GM21515 (cell line): Measurements from ENCODE around the gene LRPPRC.

Source experiments
- ATAC-seq: cut with Tn5 transposase; IDR thresholded peaks from one replicate; pipeline ENCODE4 v1.9.1; 2021; ENCODE audit not compliant: unreplicated experiment

Gene LRPPRC

GRCh38 chr2:43872151-43872550 lies 123.6 kb downstream of the LRPPRC start:
- ATAC-seq = no peak

GRCh38 chr2:43855292-43855691 lies 140.5 kb downstream of the LRPPRC start:
- no peak for ATAC-seq

DNA sequence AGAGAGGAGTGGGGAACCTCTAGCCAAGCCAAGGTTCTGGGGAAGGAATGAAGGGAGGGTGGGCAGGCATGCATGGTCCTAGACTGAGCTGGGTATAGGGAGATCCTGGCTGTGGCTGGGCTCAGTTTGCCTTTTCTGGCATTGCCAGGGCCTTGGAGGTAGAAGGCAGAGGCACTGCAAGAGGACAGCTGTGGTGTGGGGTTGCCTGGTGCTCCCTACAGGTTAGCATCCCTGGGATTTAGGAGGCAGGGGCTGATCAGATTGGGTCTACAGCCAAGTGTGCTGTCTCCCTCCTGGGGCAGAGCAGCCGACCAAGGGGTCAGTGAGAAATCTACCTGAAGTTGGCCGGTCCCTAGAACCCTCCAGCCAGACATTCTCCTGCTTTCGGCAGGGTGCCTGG lies 141.1 kb downstream of the LRPPRC start:
- no peak for ATAC-seq

DNA sequence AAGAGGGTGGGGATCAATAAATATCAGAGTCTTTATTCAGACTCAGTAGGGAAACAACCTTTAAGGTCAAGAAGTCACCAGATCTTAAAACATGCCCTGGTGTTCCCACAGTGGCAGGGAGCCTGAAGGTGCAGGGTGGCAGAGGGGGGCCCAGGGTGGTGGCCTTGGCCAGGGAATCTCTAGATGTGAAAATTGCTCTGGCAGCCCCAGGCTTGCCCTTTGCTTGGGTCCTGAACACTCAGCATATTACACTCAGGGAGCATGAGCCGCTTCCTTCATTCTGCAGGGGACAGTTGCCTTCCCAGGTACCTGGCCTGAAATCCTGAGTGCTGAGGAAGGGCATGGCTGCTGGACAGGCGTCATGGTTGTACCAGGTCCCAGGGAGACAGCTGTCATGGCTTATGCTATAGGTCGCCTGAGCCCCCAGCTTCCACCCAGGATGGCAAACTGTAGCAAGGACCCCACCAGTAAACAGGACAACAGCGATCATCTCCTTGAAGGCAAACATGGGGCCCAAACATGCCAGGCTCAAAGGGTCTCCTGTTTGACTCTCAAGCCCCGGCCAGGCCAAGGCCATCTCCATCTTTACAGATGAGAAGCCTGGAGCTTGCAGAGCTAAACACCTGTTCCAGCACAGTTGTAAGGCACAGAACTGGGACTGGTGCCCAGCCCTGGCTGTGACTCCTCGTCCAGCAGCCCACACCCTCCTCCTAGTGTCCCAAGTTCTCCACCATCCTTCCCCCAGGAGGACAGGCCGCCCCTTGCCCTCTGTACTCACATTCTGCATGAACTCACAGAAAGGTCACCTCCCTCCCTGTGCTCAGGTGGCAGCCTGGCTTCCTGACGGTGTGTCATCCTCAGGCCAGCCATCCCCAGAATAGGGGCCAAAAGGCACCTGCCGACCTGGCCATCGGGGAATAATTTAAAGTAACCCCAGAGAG lies 142.4 kb downstream of the LRPPRC start:
- no peak for ATAC-seq

DNA sequence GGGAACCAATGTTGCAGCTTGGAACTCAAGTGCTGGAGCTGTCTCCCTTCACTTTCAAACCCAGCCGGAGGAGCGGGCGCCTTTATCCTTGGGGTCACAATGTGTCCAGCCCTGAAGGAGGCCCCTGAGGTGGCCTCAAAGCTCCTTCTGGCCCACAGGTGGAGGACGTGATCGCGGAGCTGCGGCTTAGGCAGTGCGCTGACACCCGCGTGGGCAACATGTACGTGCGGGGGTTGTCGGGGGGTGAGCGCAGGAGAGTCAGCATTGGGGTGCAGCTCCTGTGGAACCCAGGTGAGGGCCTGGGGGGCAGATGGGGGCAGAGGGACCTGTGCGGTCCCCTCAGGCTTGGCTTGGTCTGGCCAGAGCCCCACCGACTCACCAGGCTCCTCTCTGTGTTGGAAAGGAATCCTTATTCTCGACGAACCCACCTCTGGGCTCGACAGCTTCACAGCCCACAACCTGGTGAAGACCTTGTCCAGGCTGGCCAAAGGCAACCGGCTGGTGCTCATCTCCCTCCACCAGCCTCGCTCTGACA lies 143.5 kb downstream of the LRPPRC start:
- no peak for ATAC-seq

DNA sequence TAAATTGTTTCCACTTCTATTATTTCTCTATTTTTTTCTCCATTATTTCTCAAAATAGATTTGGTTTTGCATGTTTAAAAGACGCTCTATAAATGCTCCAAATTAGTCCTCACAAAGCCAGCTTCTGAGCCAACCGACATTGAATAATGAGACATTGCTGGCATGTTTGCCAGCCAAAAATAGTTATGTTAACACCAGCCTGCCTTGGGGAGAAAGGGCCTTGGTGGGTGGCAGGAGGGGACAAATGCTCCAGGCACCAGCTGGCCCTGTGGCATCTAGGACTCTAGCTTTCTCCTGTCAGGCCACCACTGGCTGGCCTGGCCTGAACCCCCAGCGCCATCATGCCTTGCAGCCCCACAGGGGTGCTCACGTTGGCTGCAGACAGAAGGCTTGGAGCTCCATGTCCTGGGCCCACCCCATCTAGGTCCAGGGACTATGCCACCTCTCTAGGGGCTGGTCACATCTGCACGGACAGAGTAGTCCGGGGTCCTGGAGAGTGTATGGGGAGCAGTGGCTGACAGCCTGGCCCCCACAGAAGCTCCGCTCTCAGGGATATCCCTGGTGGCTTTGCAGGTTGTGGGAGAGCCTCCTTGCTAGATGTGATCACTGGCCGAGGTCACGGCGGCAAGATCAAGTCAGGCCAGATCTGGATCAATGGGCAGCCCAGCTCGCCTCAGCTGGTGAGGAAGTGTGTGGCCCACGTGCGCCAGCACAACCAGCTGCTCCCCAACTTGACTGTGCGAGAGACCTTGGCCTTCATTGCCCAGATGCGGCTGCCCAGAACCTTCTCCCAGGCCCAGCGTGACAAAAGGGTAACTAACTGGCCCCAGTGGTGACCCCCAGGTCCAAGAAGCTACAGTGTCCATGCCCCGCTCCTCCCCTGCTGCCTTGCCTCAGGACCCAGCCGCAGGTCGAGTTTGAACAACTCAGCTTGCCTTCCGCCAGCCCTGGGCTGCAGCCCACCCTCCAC lies 144.5 kb downstream of the LRPPRC start:
- ATAC-seq = no peak

DNA sequence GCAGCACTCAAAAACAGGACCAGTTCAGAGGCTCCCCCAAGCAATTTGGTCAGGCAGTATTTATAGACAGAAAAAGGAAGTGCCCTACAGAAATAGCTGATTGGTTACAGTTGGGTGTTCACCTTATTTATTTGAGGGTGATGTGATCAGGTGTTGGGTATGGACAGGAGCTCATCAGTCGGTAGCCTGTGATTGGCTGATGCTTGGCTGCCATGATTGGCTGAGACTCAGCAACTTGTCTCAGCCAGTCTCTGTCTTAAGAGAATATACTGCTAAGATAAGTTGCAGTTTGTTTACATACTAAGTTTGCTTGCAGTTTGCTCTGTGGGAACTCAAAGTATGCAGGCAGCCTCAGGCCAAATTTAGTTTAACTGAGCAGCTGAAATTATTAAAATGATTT lies 147.6 kb downstream of the LRPPRC start:
- ATAC-seq = no peak

GRCh38 chr2:43846140-43846793 lies 149.5 kb downstream of the LRPPRC start:
- ATAC-seq = no peak

DNA sequence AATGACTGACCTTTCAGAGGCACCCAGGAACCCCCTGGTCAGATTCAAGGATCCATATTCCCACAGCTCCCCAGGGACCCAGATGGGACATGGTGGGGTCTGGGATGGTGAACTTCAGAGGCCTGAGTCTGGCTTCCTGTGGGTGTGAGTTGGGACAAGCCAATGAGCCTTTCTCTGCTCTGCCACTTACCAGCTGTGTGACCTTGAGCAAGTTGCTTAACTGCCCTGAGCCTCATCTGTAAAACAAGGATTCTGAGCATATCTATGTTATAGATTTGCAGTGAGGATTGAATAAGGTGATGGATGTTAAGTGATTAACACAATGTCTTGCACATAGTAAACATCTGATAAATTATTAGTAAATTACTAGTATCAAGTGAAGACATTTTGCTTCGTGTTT lies 150.6 kb downstream of the LRPPRC start:
- ATAC-seq = no peak

DNA sequence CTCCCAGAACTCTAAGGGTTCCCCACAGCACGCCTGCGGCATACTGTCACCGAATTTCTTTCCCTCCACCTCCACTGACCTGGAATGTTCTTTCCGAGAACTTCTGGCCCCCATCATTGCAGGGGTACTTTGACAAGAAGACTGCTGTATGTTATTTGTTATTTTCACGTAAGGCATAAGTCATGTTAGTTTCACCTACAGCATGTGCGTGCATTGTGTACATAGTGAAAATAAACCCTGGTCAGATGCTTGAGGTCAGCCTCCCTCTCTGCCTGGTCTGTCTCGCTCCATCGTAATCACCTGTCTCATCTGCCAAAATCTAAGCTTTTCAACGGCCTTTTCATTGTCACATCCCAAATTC lies 152.9 kb downstream of the LRPPRC start:
- ATAC-seq = no peak

DNA sequence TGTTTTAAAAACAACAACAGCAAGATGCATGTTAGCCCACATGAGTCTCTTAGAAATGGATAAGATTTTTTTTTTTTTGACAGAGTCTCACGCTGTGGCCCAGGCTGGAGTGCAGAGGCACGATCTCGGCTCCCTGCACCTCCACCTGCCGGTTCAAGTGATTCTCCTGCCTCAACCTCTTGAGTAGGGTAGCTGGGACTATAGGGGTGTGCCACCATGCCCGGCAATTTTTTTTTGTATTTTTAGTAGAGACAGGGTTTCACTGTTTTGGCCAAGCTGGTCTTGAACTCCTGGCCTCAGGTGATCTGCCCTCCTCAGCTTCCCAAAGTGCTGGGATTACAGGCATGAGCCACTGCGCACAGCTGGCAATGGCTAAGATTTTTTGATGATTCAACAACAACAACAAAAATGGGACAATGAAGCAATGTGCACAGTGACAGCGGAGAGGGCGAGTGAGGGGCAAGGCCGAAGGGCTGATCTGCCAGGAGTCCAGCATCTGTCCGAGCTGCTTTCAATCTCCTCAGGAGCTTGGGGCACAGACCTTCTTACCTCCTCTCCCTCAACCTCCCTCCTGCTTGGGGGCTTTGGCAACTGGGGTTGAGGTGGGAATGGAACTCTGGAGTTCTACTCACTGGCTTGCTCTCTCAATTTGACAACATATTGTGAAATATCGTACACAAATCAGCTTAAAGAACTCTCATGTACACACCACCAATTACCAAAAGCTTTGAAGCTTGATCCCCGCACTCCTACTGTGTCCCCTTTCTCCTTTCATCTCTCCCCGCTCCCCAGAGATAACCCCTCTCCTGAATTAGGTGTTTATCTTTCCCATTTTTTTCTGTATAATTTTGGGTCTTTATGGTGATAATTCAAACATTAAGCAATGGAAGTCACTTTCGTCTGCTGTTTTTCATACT lies 153.6 kb downstream of the LRPPRC start:
- no peak for ATAC-seq

DNA sequence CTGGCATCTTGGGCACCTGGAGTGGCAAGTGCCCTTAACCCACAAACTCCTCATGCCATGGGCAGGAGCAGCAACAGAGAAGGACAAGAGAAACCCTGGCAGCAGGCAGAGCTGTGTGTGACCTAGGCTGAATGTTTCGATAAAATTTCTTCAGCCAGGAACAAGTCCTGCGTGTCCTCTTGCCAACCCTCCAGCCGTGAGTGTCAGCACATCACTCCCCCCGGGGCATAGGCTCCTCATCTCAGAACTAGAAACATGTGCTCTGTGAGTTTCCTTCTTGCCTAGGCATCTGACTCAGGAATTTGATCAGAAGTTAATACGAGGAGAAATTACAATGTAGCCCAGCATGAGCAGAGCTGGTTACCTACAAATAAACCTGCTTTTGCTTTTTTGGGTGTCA lies 154.8 kb downstream of the LRPPRC start:
- no peak for ATAC-seq

GRCh38 chr2:43839776-43840564 lies 155.8 kb downstream of the LRPPRC start:
- no peak for ATAC-seq

DNA sequence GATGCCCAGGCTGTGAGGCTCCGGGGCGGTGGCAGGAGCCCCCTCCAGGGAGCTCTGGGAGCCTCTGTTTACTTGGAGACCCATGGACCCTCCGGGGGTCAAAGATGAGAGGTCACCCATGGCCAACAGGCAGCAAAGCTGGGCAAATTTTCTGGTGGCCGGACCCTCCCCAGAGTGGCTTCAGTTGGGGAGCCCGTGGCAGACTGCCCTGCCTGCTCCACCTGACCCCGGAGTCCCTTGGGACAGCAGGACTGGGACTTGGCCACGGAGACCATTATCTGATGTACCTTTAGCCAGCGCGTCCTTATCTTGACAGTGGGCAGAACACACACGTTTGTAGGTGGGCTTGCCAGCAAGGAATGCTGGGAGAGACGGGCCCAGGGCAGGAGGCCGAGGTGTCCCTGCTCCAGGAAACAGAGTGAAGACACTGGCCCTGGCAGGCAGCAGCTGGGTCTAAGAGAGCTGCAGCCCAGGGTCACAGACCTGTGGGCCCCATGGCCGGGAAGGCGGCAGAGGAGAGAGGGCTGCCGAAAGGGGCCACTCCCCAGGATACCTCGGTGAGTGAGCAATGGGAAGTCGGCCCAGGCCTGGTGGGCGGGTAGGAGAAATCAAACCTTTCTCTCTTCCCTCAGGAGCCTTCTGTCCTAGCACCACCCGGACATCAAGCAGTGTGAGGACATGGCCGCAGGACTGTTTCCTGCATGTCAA lies 157.1 kb downstream of the LRPPRC start, which contains the start of the genes ABCG5 and ABCG8:
Gene ABCG5, minus strand, starts transcription at position 280 of the 708 bp plus-strand sequence. Its CDS starts 160 bp downstream, at position 120.
Gene ABCG8, plus strand, starts transcription at position 412 of the 708 bp plus-strand sequence. Its CDS starts 83 bp downstream, at position 495.
- ATAC-seq = no peak

- no peak for ATAC-seq
Observed at GRCh38 chr2:43837831-43838559, 157.8 kb downstream of the LRPPRC start.

DNA sequence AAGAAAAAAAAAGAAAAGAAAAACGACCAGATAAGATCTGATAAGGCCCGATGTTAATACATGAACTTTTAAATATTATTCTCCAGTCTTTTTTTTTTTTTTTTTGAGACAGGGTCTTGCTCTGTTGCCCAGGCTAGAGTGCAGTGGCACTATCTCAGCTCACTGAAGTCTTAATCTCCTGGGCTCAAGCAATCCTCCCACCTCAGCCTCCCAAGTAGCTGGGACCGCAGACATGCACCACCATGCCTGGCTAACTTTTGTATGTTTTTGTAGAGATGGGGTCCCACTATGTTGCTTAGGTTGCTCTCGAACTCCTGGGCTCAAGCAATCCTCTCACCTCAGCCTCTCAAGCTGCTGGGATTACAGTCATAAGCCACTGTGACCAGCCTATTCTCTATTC lies 158.8 kb downstream of the LRPPRC start:
- no peak for ATAC-seq
